DOHH2 (cell line): ENCODE measurements around the gene BASP1.

ENCODE experiments used
- CTCF ChIP-seq: fragments of 200-600 bp; sonication (generic); IDR thresholded peaks from one replicate; pipeline ENCODE4 v1.5.1; 2014; ENCODE audit warnings: antibody characterized with exemption, mild to moderate bottlenecking, low read depth, low read length; ENCODE audit not compliant: poor library complexity, severe bottlenecking
- EZH2phosphoT487 ChIP-seq: fragments of 200-600 bp; sonication (generic); IDR thresholded peaks from 2 replicates; pipeline ENCODE4 v1.6.1; 2017; ENCODE audit warnings: borderline replicate concordance, mild to moderate bottlenecking, antibody characterized with exemption, low read length, moderate library complexity, mixed read lengths

GRCh38 chr5:17224858-17225511 is 7.6 kb downstream of the BASP1 start:
- TF ChIP-seq CTCF (no peak), EZH2phosphoT487 (no peak)
